PC-9 (cell line): ENCODE data around the gene SDHA.
"Not testable (repeated sequence)": the region's sequence is repeated elsewhere in the genome, so short reads cannot be mapped to it uniquely, and the experiment has no call there.

Experiments
- CTCF ChIP-seq: fragments of 200-600 bp; sonication (generic); conservative IDR thresholded peaks from 2 replicates; pipeline ENCODE4 v1.6.1; 2017; ENCODE audit warnings: mixed run types, antibody characterized with exemption, mild to moderate bottlenecking, moderate library complexity
- EZH2 ChIP-seq: fragments of 200-600 bp; sonication (generic); IDR thresholded peaks from 2 replicates; pipeline ENCODE4 v1.8.0; 2017; ENCODE audit warnings: antibody characterized with exemption, low read depth

GRCh38 chr5:300691-301435, 82.7 kb downstream of the SDHA start:
- TF ChIP-seq CTCF, EZH2: not testable (repeated sequence)
